NCI-H1694 treated with DMSO at 0.1 percent for 48 hours (cell line): ENCODE data around the gene TRIO.

Source experiments
- DNase-seq: peaks from one replicate; lab custom pipeline; 2025; lab: John Stamatoyannopoulos, UW

TRIO gene

DNA sequence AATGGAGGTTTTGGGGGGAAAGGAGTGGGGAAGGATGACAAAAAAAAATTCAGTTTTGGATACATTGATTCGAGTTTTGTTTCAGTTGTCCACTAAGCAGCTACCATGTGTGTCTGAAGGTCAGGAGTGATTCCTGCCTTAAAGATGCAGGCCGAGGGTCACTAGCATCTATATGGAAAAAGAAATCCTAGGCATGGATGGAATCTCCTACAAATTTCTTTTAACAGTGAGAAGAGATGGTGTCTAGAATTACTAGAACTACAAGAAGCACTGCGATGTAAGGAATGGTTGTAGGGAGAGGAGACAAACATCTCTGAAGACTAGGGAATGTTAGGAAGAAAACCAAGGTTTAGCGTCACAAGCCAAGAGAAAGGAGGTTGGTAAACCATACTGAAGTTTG, 19.6 kb upstream of the TRIO start:
- DNase-seq, result no peak

GRCh38 chr5:14123974-14124482, 19.1 kb upstream of the TRIO start:
- peak; percentile 18 for DNase-seq

GRCh38 chr5:14125262-14125661, 17.9 kb upstream of the TRIO start:
- DNase-seq, result no peak

DNA sequence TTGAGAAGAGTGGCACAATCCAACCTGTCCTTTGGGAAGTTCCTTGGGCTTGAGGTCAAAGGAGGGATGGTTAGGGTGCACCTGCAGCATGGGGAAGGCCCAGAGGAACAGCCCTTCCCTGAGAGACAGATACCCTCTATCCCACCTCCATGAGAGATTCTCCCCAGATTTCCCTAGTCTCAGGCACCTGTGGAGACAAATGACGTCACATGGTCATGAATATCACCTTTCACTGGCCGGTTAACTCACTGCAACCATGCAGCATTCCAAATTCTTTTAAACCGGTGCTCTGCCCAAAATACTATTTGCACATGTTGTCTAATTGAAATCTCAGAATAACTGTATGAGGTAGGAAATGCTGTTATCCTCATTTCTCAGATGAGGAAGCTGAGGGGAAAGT, 15.6 kb upstream of the TRIO start:
- no peak for DNase-seq

DNA sequence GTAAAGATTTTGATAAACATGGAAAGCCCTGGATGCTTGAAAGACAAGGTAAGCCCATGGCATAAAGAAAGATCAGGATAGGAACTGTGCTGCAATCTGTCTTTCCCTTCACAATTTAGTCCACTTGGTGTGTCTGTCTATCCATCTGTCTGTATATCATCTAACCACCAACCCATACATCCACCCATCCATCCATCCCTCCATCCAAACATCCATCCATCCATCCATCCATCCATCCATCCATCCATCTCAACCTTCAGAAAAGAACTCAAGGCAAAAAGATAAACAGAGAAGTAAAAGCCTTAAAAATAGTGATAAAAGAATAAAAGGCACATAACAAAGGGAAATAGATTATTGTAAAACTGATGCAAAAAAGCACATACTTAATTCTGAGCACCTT, 15.1 kb upstream of the TRIO start:
- DNase-seq, result no peak

GRCh38 chr5:14129123-14129522, 14.0 kb upstream of the TRIO start:
- DNase-seq, result no peak

- DNase-seq, result no peak
Measured at GRCh38 chr5:14131855-14132503, 11.2 kb upstream of the TRIO start.

- DNase-seq, result no peak
Measured at GRCh38 chr5:14133394-14133793, 9.7 kb upstream of the TRIO start.

DNA sequence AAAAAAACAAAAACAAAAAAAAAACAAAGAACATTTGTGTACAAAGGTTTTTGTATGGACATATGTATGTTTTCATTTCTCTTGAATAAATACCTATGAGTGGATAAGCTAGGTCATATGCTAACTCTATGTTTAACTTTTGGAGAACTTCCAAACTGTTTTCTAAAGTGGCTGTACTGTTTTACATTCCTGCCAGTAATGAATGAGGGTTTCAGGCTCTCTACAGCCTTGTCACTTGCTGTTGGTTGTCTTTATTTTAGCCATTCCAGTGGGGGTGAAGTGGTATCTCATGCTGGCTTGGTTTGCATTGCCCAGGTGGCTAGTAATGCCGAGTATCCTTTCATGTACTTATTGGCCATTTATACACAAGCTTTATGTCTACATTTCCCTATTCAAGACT, 9.1 kb upstream of the TRIO start:
- DNase-seq, result no peak

DNA sequence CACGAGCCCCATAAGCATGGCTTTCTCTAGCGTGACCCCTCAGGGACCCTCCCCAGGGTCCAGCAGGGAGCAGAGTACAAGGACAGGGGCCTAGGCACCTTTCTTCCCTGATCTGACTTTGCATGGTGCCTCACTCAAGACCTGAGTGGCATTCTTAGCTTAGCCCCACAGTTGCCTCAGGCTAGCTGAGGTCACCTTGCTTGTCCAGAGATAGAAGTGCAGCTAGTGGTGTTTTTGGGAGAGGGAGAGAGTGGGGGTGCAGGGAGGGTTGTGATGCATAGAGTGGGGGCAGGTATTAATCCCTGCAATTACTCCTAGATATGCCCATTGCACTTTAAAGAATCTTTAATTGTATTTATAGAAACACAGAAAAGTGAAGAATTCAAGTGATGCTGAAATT, 8.4 kb upstream of the TRIO start:
- DNase-seq, result no peak

DNA sequence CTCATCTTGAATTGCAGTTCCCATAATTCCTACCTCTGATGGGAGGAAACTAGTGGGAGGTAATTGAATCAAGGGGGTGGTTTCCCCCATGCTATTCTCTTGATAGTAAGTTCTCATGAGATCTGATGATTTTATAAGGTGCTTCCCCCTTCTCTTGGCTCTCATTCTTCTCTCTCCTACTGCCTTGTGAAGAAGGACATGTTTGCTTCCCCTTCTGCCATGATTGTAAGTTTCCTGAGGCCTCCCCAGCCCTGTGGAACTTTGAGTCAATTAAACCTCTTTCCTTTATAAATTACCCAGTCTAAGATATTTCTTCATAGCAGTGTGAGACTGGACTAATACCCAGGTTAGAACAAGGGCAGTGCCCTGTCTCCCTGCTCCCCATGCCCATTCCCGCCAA, 7.5 kb upstream of the TRIO start:
- no peak for DNase-seq

- no peak for DNase-seq
Measured at GRCh38 chr5:14136228-14136627, 6.9 kb upstream of the TRIO start.

- peak; percentile 94 for DNase-seq
Measured at GRCh38 chr5:14138608-14139540, 4.3 kb upstream of the TRIO start.

- no peak for DNase-seq
Measured at GRCh38 chr5:14141764-14142163, 1.4 kb upstream of the TRIO start.

DNA sequence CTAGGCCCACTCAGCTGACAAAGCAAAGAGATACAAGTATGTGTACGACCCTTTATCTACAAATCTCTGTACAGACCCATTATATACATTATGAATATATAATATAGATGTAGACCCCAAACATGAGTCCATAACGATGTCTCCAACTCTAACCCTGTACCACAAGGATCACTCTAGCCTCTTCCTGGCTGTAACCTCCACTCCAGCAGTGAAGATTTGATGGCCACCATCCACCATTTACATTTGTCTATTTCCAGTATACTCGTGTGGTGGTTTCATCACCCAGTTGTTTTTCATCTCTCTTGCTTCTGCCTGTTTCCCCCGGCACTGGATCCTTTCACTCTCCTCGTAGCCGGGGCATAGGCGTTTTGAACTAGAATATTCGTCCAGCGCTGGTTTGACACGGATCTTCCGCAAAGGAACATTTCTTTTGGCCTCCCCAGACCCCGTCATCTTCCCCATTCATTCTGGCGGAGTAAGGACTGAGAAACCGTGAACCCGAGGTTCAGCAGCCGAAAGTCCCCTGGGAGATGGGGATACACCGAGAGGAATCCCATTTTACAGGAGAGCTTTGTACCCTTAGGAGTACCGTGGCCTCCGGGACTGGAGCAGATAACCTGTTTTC, 828 bp upstream of the TRIO start:
- DNase-seq, result no peak

GRCh38 chr5:14143546-14143840, 351 bp downstream of the TRIO start:
- DNase-seq, result no peak

DNA sequence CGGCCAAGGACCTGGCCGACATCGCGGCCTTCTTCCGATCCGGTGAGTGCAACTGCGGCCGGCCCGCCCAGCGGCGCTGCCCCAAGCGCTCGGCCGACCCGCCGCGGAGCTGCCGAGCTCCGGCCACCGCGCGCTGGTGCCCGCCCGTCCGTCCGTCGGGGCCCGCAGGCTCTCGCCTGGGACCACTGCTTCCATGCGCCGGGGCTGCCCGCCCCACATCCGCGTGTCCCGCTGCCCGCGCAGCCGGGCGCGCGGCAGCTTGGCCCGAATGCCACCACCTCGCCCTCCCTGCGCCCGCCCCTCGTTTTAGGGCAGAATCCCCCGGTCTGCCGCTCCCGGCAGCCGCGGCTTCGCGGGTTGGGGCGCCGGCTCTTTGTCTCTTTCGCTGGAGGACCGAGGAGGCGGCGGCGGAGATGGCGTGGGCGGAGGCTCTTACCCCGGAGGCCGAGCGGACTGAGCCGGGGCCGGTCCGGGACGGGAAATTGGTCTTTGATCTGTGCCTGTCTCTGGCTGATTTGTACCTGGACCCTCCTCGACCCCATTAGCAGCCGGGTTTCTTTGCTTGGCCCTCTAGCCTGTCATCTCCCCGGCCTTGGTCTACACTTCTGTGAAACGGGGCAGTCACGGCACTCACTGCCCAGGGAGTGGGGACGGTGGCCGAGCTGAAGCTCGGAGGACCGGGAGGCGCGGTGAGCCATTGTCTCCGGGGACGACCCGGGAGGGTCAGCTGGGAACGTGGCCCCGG, 871 bp downstream of the TRIO start:
- DNase-seq, result no peak

GRCh38 chr5:14144586-14145434, 1.7 kb downstream of the TRIO start:
- peak; percentile 52 for DNase-seq

GRCh38 chr5:14145435-14146334, 2.5 kb downstream of the TRIO start:
- no peak for DNase-seq

GRCh38 chr5:14146725-14147124, 3.6 kb downstream of the TRIO start:
- DNase-seq, result no peak
